HEK293 (cell line): ENCODE results near the gene SMC3.

Experiments used
- CTCF ChIA-PET: fragments of 350-600 bp; formaldehyde crosslinking; extraction: SDS; loops from one replicate; lab custom pipeline; 2021; ENCODE audit warnings: antibody characterized with exemption; lab: Yijun Ruan, JAX
- POLR2A ChIA-PET: fragments of 300-600 bp; formaldehyde crosslinking; extraction: SDS; loops from one replicate; lab custom pipeline; 2020; ENCODE audit warnings: antibody characterized with exemption, inconsistent platforms; lab: Yijun Ruan, JAX
- H3K27ac ChIP-seq: fragments of 200-500 bp; sonication (Bioruptor generic); 2 replicates; pipeline ENCODE4 v1.5.1; 2014; ENCODE audit warnings: low read depth, low read length, control low read depth, inconsistent platforms; ENCODE audit errors: extremely low read depth
- H3K36me3 ChIP-seq, 2 experiments: fragments of 200-500 bp in 1 of 2; sonication (Bioruptor generic) in 1 of 2; 1 replicate in 1 of 2; 2 replicates in 1 of 2; pipeline ENCODE4 v1.5.1; 2014 to 2017; ENCODE audit warnings: inconsistent platforms in 2 of 2, low read length in 2 of 2; ENCODE audit not compliant: control insufficient read depth in 2 of 2, insufficient read depth in 1 of 2
- H3K4me1 ChIP-seq: fragments of 200-500 bp; sonication (Bioruptor generic); 2 replicates; pipeline ENCODE4 v1.5.1; 2014; ENCODE audit warnings: mild to moderate bottlenecking, low read length, inconsistent platforms; ENCODE audit not compliant: control insufficient read depth, insufficient read depth
- H3K4me3 ChIP-seq: 2 replicates; pipeline ENCODE4 v1.5.1; 2011; ENCODE audit warnings: low read depth, mild to moderate bottlenecking, control low read depth, low read length, moderate library complexity
- H3K9me3 ChIP-seq: fragments of 200-500 bp; sonication (Bioruptor generic); 2 replicates; pipeline ENCODE4 v1.5.1; 2014; ENCODE audit warnings: low read depth, low read length, inconsistent platforms; ENCODE audit not compliant: control insufficient read depth, insufficient read depth
- GLIS1 ChIP-seq: fragments of 450-650 bp; formaldehyde crosslinking; IDR thresholded peaks from 2 replicates; pipeline ENCODE4 v1.5.1; 2016; ENCODE audit warnings: missing biosample characterization, missing genetic modification characterization
- IKZF3 ChIP-seq: fragments of 450-650 bp; IDR thresholded peaks from 2 replicates; pipeline ENCODE4 v1.5.0; 2018; ENCODE audit warnings: missing biosample characterization, mild to moderate bottlenecking, missing genetic modification characterization, moderate library complexity
- SP3 ChIP-seq: fragments of 450-650 bp; formaldehyde crosslinking; IDR thresholded peaks from 2 replicates; pipeline ENCODE4 v1.5.1; 2016; ENCODE audit warnings: missing biosample characterization, missing genetic modification characterization
- ZBTB17 ChIP-seq: fragments of 450-650 bp; formaldehyde crosslinking; IDR thresholded peaks from 2 replicates; pipeline ENCODE4 v1.5.1; 2016; ENCODE audit warnings: missing biosample characterization, missing genetic modification characterization
- ZEB2 ChIP-seq: fragments of 450-650 bp; formaldehyde crosslinking; IDR thresholded peaks from 2 replicates; pipeline ENCODE4 v1.5.1; 2016; ENCODE audit warnings: missing biosample characterization, missing genetic modification characterization
- ZFP41 ChIP-seq: fragments of 450-650 bp; formaldehyde crosslinking; IDR thresholded peaks from 2 replicates; pipeline ENCODE4 v1.5.1; 2016; ENCODE audit warnings: missing biosample characterization, missing genetic modification characterization, borderline replicate concordance
- ZNF140 ChIP-seq: fragments of 450-650 bp; formaldehyde crosslinking; IDR thresholded peaks from 2 replicates; pipeline ENCODE4 v1.5.1; 2016; ENCODE audit warnings: missing biosample characterization, missing genetic modification characterization
- ZNF391 ChIP-seq: fragments of 450-650 bp; formaldehyde crosslinking; IDR thresholded peaks from 2 replicates; pipeline ENCODE4 v1.5.1; 2016; ENCODE audit warnings: low read depth, missing biosample characterization, missing genetic modification characterization, borderline replicate concordance
- ZNF473 ChIP-seq: fragments of 450-650 bp; formaldehyde crosslinking; IDR thresholded peaks from 2 replicates; pipeline ENCODE4 v1.5.1; 2017; ENCODE audit warnings: missing biosample characterization, missing genetic modification characterization
- ZNF560 ChIP-seq: fragments of 450-650 bp; formaldehyde crosslinking; IDR thresholded peaks from 2 replicates; pipeline ENCODE4 v1.5.1; 2017; ENCODE audit warnings: missing biosample characterization, missing genetic modification characterization, borderline replicate concordance
- ZNF623 ChIP-seq: fragments of 450-650 bp; formaldehyde crosslinking; IDR thresholded peaks from 2 replicates; pipeline ENCODE4 v1.5.1; 2016; ENCODE audit warnings: missing biosample characterization, missing genetic modification characterization
- ZNF768 ChIP-seq: fragments of 450-650 bp; formaldehyde crosslinking; IDR thresholded peaks from 2 replicates; pipeline ENCODE4 v1.5.1; 2018; ENCODE audit warnings: missing biosample characterization, mild to moderate bottlenecking, missing genetic modification characterization
- ZNF830 ChIP-seq: fragments of 450-650 bp; IDR thresholded peaks from 2 replicates; pipeline ENCODE4 v1.5.0; 2018; ENCODE audit warnings: missing biosample characterization, missing genetic modification characterization, low read depth, mild to moderate bottlenecking, moderate library complexity
- TF ChIP-seq, protein P1 (sequence below): fragments of 450-650 bp; IDR thresholded peaks from 2 replicates; pipeline ENCODE4 v1.5.1; 2018; ENCODE audit warnings: missing biosample characterization, mild to moderate bottlenecking, missing genetic modification characterization
- TF ChIP-seq, protein P2 (sequence below): fragments of 450-650 bp; formaldehyde crosslinking; IDR thresholded peaks from 2 replicates; pipeline ENCODE4 v1.5.1; 2016; ENCODE audit warnings: missing biosample characterization, missing genetic modification characterization, borderline replicate concordance
- TF ChIP-seq, protein P3 (sequence below): fragments of 450-650 bp; formaldehyde crosslinking; IDR thresholded peaks from 2 replicates; pipeline ENCODE4 v1.5.1; 2017; ENCODE audit warnings: missing biosample characterization, missing genetic modification characterization
- TF ChIP-seq, protein P4 (sequence below): fragments of 450-650 bp; formaldehyde crosslinking; IDR thresholded peaks from 2 replicates; pipeline ENCODE4 v1.5.1; 2016; ENCODE audit warnings: missing biosample characterization, missing genetic modification characterization
- TF ChIP-seq, protein P5 (sequence below): fragments of 450-650 bp; formaldehyde crosslinking; IDR thresholded peaks from 2 replicates; pipeline ENCODE4 v1.5.1; 2016; ENCODE audit warnings: missing biosample characterization, missing genetic modification characterization, low read depth
- TF ChIP-seq, protein P6 (sequence below): fragments of 450-650 bp; formaldehyde crosslinking; IDR thresholded peaks from 2 replicates; pipeline ENCODE4; 2016; ENCODE audit warnings: missing biosample characterization, missing genetic modification characterization

SMC3 gene

DNA sequence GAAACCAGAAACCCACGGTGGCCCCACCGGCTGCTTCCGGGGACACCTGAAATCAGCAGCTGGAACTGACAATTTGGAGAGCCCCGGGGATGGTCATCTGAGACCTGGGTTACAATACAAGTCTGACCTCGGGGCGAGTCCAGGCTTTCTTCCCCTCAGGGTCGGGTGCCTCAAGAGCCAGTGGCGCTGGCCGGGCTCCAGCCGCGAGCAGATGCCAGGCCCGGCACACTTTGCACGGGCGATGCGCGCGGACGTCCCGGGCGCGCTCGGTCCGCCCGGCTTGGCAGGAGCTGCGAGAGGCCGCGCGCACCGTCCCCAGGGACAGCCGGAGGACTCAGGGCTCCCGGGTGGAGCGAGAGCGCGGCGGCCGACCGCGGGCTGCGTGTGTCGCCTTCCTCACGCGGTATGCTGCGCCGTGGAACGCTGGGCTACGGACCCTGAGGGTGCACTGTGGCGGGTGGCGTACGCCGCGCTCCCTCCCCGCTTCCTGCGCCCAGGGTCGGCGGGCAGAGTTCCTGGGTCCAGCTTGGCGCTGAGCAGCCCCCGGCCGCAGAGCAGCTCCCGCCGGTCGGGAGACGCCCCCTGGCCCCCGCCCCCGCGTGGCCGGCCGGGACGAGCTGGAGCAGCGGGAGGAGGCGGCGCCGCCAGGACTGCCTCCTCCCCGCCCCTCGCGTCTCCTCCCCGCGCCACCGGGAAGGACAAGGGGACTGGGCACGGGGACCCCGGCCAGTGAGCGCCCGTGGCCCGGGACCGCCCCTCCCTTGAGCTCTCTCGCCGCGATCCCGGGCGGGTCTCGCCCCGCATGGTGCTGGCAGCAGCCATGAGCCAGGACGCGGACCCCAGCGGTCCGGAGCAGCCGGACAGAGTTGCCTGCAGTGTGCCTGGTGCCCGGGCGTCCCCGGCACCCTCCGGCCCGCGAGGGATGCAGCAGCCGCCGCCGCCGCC lies 76.4 kb downstream of the SMC3 start, which contains the start of gene RBM20:
RBM20 (plus strand) TSS at position 684 of the 945 bp plus-strand sequence; CDS start at position 803, 119 bp downstream.
- peaks cover 44% of the 10 kb centered on the region for H3K4me1 ChIP-seq
- H3K36me3 ChIP-seq = no peaks in the 10 kb centered on the region
- ChIA-PET CTCF (interaction anchor here (0.6 to 1.8 kb wide), 7 partner anchors 8 to 455 kb away, joined by 3 to 10 read pairs (median 4); no protein-coding TSS in a partner anchor), POLR2A (interaction anchor here (0.9 to 1.3 kb wide), 6 partner anchors 14 to 339 kb away, joined by 3 to 6 read pairs (median 4); partner anchors contain the start of gene SMNDC1)
- H3K27ac ChIP-seq = peak within 1 kb of the TSS; percentile 86
- peak within 1 kb of the TSS; percentile 87 for H3K4me3 ChIP-seq
- no peaks in the 10 kb centered on the region for H3K9me3 ChIP-seq
- TF ChIP-seq ZEB2 (tag by site-specific recombination) (0 out of 2 replicates have a peak, but pooled peaks have one; percentile 16), ZNF473 (no peak), SP3 (tag by site-specific recombination) (peak; percentile 78; the same call in 1 of the 2 replicates), ZNF140 (tag by site-specific recombination) (no peak), ZFP41 (no peak), ZNF391 (tag by site-specific recombination) (no peak), ZNF768 (tag by site-specific recombination) (no peak), ZNF560 (tag by site-specific recombination) (no peak), ZNF830 (tag by site-specific recombination) (no peak), ZBTB17 (tag by site-specific recombination) (peak; percentile 61; the same call in 1 of the 2 replicates), GLIS1 (tag by site-specific recombination) (peak; percentile 16; the same call in 1 of the 2 replicates), IKZF3 (tag by site-specific recombination) (peak; percentile 82), ZNF623 (tag by site-specific recombination) (no peak)
- TF ChIP-seq, protein P1, sequence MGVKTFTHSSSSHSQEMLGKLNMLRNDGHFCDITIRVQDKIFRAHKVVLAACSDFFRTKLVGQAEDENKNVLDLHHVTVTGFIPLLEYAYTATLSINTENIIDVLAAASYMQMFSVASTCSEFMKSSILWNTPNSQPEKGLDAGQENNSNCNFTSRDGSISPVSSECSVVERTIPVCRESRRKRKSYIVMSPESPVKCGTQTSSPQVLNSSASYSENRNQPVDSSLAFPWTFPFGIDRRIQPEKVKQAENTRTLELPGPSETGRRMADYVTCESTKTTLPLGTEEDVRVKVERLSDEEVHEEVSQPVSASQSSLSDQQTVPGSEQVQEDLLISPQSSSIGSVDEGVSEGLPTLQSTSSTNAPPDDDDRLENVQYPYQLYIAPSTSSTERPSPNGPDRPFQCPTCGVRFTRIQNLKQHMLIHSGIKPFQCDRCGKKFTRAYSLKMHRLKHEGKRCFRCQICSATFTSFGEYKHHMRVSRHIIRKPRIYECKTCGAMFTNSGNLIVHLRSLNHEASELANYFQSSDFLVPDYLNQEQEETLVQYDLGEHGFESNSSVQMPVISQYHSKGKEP (tag by site-specific recombination) = no peak
- TF ChIP-seq, protein P2, sequence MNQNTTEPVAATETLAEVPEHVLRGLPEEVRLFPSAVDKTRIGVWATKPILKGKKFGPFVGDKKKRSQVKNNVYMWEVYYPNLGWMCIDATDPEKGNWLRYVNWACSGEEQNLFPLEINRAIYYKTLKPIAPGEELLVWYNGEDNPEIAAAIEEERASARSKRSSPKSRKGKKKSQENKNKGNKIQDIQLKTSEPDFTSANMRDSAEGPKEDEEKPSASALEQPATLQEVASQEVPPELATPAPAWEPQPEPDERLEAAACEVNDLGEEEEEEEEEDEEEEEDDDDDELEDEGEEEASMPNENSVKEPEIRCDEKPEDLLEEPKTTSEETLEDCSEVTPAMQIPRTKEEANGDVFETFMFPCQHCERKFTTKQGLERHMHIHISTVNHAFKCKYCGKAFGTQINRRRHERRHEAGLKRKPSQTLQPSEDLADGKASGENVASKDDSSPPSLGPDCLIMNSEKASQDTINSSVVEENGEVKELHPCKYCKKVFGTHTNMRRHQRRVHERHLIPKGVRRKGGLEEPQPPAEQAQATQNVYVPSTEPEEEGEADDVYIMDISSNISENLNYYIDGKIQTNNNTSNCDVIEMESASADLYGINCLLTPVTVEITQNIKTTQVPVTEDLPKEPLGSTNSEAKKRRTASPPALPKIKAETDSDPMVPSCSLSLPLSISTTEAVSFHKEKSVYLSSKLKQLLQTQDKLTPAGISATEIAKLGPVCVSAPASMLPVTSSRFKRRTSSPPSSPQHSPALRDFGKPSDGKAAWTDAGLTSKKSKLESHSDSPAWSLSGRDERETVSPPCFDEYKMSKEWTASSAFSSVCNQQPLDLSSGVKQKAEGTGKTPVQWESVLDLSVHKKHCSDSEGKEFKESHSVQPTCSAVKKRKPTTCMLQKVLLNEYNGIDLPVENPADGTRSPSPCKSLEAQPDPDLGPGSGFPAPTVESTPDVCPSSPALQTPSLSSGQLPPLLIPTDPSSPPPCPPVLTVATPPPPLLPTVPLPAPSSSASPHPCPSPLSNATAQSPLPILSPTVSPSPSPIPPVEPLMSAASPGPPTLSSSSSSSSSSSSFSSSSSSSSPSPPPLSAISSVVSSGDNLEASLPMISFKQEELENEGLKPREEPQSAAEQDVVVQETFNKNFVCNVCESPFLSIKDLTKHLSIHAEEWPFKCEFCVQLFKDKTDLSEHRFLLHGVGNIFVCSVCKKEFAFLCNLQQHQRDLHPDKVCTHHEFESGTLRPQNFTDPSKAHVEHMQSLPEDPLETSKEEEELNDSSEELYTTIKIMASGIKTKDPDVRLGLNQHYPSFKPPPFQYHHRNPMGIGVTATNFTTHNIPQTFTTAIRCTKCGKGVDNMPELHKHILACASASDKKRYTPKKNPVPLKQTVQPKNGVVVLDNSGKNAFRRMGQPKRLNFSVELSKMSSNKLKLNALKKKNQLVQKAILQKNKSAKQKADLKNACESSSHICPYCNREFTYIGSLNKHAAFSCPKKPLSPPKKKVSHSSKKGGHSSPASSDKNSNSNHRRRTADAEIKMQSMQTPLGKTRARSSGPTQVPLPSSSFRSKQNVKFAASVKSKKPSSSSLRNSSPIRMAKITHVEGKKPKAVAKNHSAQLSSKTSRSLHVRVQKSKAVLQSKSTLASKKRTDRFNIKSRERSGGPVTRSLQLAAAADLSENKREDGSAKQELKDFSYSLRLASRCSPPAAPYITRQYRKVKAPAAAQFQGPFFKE (tag by site-specific recombination) = no peak
- TF ChIP-seq, protein P3, sequence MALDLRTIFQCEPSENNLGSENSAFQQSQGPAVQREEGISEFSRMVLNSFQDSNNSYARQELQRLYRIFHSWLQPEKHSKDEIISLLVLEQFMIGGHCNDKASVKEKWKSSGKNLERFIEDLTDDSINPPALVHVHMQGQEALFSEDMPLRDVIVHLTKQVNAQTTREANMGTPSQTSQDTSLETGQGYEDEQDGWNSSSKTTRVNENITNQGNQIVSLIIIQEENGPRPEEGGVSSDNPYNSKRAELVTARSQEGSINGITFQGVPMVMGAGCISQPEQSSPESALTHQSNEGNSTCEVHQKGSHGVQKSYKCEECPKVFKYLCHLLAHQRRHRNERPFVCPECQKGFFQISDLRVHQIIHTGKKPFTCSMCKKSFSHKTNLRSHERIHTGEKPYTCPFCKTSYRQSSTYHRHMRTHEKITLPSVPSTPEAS (tag by site-specific recombination) = no peak
- TF ChIP-seq, protein P4, sequence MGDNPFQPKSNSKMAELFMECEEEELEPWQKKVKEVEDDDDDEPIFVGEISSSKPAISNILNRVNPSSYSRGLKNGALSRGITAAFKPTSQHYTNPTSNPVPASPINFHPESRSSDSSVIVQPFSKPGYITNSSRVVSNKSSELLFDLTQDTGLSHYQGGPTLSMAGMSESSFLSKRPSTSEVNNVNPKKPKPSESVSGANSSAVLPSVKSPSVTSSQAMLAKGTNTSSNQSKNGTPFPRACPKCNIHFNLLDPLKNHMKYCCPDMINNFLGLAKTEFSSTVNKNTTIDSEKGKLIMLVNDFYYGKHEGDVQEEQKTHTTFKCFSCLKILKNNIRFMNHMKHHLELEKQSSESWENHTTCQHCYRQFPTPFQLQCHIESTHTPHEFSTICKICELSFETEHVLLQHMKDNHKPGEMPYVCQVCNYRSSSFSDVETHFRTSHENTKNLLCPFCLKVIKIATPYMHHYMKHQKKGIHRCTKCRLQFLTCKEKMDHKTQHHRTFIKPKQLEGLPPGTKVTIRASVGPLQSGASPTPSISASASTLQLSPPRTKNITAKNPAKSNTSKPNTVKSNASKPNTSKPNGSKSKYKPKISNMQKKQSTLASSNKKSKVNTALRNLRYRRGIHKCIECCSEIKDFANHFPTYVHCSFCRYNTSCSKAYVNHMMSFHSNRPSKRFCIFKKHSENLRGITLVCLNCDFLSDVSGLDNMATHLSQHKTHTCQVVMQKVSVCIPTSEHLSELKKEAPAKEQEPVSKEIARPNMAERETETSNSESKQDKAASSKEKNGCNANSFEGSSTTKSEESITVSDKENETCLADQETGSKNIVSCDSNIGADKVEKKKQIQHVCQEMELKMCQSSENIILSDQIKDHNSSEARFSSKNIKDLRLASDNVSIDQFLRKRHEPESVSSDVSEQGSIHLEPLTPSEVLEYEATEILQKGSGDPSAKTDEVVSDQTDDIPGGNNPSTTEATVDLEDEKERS (tag by site-specific recombination) = no peak
- TF ChIP-seq, protein P5, sequence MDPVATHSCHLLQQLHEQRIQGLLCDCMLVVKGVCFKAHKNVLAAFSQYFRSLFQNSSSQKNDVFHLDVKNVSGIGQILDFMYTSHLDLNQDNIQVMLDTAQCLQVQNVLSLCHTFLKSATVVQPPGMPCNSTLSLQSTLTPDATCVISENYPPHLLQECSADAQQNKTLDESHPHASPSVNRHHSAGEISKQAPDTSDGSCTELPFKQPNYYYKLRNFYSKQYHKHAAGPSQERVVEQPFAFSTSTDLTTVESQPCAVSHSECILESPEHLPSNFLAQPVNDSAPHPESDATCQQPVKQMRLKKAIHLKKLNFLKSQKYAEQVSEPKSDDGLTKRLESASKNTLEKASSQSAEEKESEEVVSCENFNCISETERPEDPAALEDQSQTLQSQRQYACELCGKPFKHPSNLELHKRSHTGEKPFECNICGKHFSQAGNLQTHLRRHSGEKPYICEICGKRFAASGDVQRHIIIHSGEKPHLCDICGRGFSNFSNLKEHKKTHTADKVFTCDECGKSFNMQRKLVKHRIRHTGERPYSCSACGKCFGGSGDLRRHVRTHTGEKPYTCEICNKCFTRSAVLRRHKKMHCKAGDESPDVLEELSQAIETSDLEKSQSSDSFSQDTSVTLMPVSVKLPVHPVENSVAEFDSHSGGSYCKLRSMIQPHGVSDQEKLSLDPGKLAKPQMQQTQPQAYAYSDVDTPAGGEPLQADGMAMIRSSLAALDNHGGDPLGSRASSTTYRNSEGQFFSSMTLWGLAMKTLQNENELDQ (tag by site-specific recombination) = no peak
- TF ChIP-seq, protein P6, sequence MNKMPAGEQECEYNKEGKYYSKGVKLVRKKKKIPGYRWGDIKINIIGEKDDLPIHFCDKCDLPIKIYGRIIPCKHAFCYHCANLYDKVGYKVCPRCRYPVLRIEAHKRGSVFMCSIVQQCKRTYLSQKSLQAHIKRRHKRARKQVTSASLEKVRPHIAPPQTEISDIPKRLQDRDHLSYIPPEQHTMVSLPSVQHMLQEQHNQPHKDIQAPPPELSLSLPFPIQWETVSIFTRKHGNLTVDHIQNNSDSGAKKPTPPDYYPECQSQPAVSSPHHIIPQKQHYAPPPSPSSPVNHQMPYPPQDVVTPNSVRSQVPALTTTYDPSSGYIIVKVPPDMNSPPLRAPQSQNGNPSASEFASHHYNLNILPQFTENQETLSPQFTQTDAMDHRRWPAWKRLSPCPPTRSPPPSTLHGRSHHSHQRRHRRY (tag by site-specific recombination) = no peak
